HG03159 (cell line): ENCODE results near the gene HSD17B4.
"Not testable (repeated sequence)": the region's sequence is repeated elsewhere in the genome, so short reads cannot be mapped to it uniquely, and the experiment has no call there.

ENCODE experiments used
- ATAC-seq: cut with Tn5 transposase; IDR thresholded peaks from one replicate; pipeline ENCODE4 v1.9.1; 2021; ENCODE audit warnings: mild to moderate bottlenecking, moderate library complexity; ENCODE audit not compliant: unreplicated experiment

HSD17B4 gene

GRCh38 chr5:119476341-119476740, 24.0 kb downstream of the HSD17B4 start:
- no peak for ATAC-seq

GRCh38 chr5:119478781-119479180, 26.5 kb downstream of the HSD17B4 start:
- no peak for ATAC-seq

GRCh38 chr5:119480629-119481028, 28.3 kb downstream of the HSD17B4 start:
- not testable (repeated sequence) for ATAC-seq

- no peak for ATAC-seq
Observed at GRCh38 chr5:119483155-119483554, 30.9 kb downstream of the HSD17B4 start.

GRCh38 chr5:119484884-119485283, 32.6 kb downstream of the HSD17B4 start:
- ATAC-seq, result no peak

GRCh38 chr5:119501671-119502179, 49.4 kb downstream of the HSD17B4 start:
- ATAC-seq, result no peak

GRCh38 chr5:119503939-119504338, 51.6 kb downstream of the HSD17B4 start:
- ATAC-seq, result not testable (repeated sequence)

- no peak for ATAC-seq
Observed at GRCh38 chr5:119512277-119512676, 60.0 kb downstream of the HSD17B4 start.

- no peak for ATAC-seq
Observed at GRCh38 chr5:119515192-119515591, 62.9 kb downstream of the HSD17B4 start.

GRCh38 chr5:119517115-119517514, 64.8 kb downstream of the HSD17B4 start:
- not testable (repeated sequence) for ATAC-seq

GRCh38 chr5:119521232-119521631, 68.9 kb downstream of the HSD17B4 start:
- no peak for ATAC-seq

- ATAC-seq, result no peak
Observed at GRCh38 chr5:119522841-119523240, 70.5 kb downstream of the HSD17B4 start.

- ATAC-seq, result no peak
Observed at GRCh38 chr5:119524485-119524884, 72.2 kb downstream of the HSD17B4 start.

GRCh38 chr5:119527351-119527750, 75.1 kb downstream of the HSD17B4 start:
- ATAC-seq, result no peak

- no peak for ATAC-seq
Observed at GRCh38 chr5:119529811-119530210, 77.5 kb downstream of the HSD17B4 start.

- ATAC-seq, result no peak
Observed at GRCh38 chr5:119532637-119533036, 80.3 kb downstream of the HSD17B4 start.

- peak; percentile 99 for ATAC-seq
Observed at GRCh38 chr5:119537704-119538103, 85.4 kb downstream of the HSD17B4 start.

GRCh38 chr5:119541716-119542115, 89.4 kb downstream of the HSD17B4 start:
- no peak for ATAC-seq

- no peak for ATAC-seq
Observed at GRCh38 chr5:119551819-119552218, 99.5 kb downstream of the HSD17B4 start.

- ATAC-seq, result no peak
Observed at GRCh38 chr5:119554597-119554996, 102.3 kb downstream of the HSD17B4 start.

GRCh38 chr5:119570910-119571309, 118.6 kb downstream of the HSD17B4 start:
- ATAC-seq, result no peak

- ATAC-seq, result peak; percentile 71
Observed at GRCh38 chr5:119578937-119579336, 126.6 kb downstream of the HSD17B4 start.

GRCh38 chr5:119582987-119583386, 130.7 kb downstream of the HSD17B4 start:
- ATAC-seq, result no peak
